GM12878 (cell line): ENCODE results near the gene ZNF385D. TPM values are rescaled to one million over a fixed set of nuclear protein-coding genes. Genes with fewer than 3 reads are reported as not detected.

Experiments used
- ATAC-seq: fragments of 200-7000 bp; cut with Tn5 transposase; 3 replicates; pipeline ENCODE4 v1.9.1; 2020; ENCODE audit warnings: mild to moderate bottlenecking, moderate library complexity
- BruUV-seq: library from RNA; stranded (reverse); fragments of 400-500 nt; replicated peaks from 2 replicates; lab custom pipeline; 2021; lab: Mats Ljungman, UMichigan
- CTCF ChIA-PET: fragments of 300-600 bp; sonication (Branson Sonifier 250); formaldehyde crosslinking; extraction: SDS; loops from one replicate; lab custom pipeline; 2021; ENCODE audit warnings: inconsistent platforms; lab: Yijun Ruan, JAX
- POLR2A ChIA-PET: fragments of 350-600 bp; formaldehyde crosslinking; extraction: SDS; loops from one replicate; lab custom pipeline; 2021; ENCODE audit warnings: inconsistent platforms; lab: Charles Lee
- RAD21 ChIA-PET: fragments of 300-600 bp; sonication (Branson Sonifier 250); formaldehyde crosslinking; loops from one replicate; lab custom pipeline; 2023; ENCODE audit warnings: antibody characterized with exemption; ENCODE audit not compliant: unreplicated experiment; lab: Charles Lee
- SMC1A ChIA-PET: fragments of 300-600 bp; sonication (Branson Sonifier 250); formaldehyde crosslinking; loops from one replicate; lab custom pipeline; 2023; ENCODE audit not compliant: unreplicated experiment, uncharacterized antibody; lab: Charles Lee
- DNase-seq: peaks from one replicate; pipeline ENCODE4 v3.0.0-alpha.2; 2011; ENCODE audit warnings: low read depth, low spot score
- FAIRE-seq: peaks from 3 replicates; lab custom pipeline; 2011; peaks lifted over from hg19 to GRCh38; lab: Jason Lieb, UNC
- H2AFZ ChIP-seq: 2 replicates; pipeline ENCODE4 v1.6.0; 2011; ENCODE audit warnings: low read depth, low read length, control low read depth; ENCODE audit not compliant: control insufficient read depth
- H3K27ac ChIP-seq: 2 replicates; pipeline ENCODE4 v1.5.1; 2011; ENCODE audit warnings: control low read depth; ENCODE audit not compliant: control insufficient read depth, insufficient read depth
- H3K27me3 ChIP-seq, 2 experiments: replicated peaks in 1 of 2; 2 replicates each; pipeline versions ENCODE4 v1.6.0 to v1.6.1; 2011; ENCODE audit warnings: low read length in 1 of 2; ENCODE audit not compliant: control insufficient read depth in 2 of 2, insufficient read depth in 2 of 2
- H3K36me3 ChIP-seq, 2 experiments: 2 replicates each; pipeline ENCODE4 v1.5.1; 2011; ENCODE audit warnings: low read length in 1 of 2; ENCODE audit not compliant: control insufficient read depth in 2 of 2, insufficient read depth in 2 of 2
- H3K4me1 ChIP-seq: 2 replicates; pipeline ENCODE4 v1.6.1; 2011; ENCODE audit warnings: mild to moderate bottlenecking, low read length, moderate library complexity, mixed read lengths; ENCODE audit not compliant: control insufficient read depth, insufficient read depth
- H3K4me2 ChIP-seq: 2 replicates; pipeline ENCODE4 v1.6.0; 2011; ENCODE audit warnings: control low read depth; ENCODE audit not compliant: control insufficient read depth, insufficient read depth
- H3K4me3 ChIP-seq: fragments of 200-600 bp; sonication (generic); 2 replicates; pipeline ENCODE4 v1.5.1; 2016
- H3K79me2 ChIP-seq: 2 replicates; pipeline ENCODE4 v1.6.0; 2011; ENCODE audit warnings: low read length; ENCODE audit not compliant: control insufficient read depth, insufficient read depth
- H3K9ac ChIP-seq: 2 replicates; pipeline ENCODE4 v1.8.0; 2011; ENCODE audit warnings: low read length, control low read depth, mixed read lengths; ENCODE audit not compliant: control insufficient read depth, insufficient read depth
- H3K9me3 ChIP-seq: replicated peaks from 3 replicates; pipeline ENCODE4 v1.5.1; 2011; ENCODE audit warnings: mild to moderate bottlenecking, low read length; ENCODE audit not compliant: control insufficient read depth, insufficient read depth
- H4K20me1 ChIP-seq: 2 replicates; pipeline ENCODE4 v1.6.0; 2011; ENCODE audit not compliant: control insufficient read depth, insufficient read depth
- CREM ChIP-seq: IDR thresholded peaks from 2 replicates; pipeline ENCODE4 v1.6.1; 2014; ENCODE audit warnings: antibody characterized with exemption, low read depth
- E2F8 ChIP-seq: fragments of 450-650 bp; IDR thresholded peaks from 2 replicates; pipeline ENCODE4 v1.6.1; 2018; ENCODE audit warnings: mild to moderate bottlenecking, low read depth, moderate library complexity; ENCODE audit not compliant: partially characterized antibody
- KAT2A ChIP-seq: conservative IDR thresholded peaks from 2 replicates; pipeline ENCODE4 v1.6.1; 2011; ENCODE audit warnings: low read depth, low read length; ENCODE audit not compliant: control insufficient read depth
- KDM1A ChIP-seq: fragments of 200-600 bp; sonication (generic); IDR thresholded peaks from 2 replicates; pipeline ENCODE4 v1.6.1; 2016; ENCODE audit warnings: borderline replicate concordance
- TAF1 ChIP-seq: IDR thresholded peaks from 2 replicates; pipeline ENCODE4 v1.6.1; 2011; ENCODE audit warnings: mild to moderate bottlenecking, low read depth, low read length, borderline replicate concordance
- WGBS: methylation state at CpG from one replicate; pipeline ENCODE4 v1.1.6; 2016; ENCODE audit warnings: low lambda C conversion rate; ENCODE audit not compliant: insufficient replicate concordance, insufficient coverage; ENCODE audit errors: missing lambda C conversion rate; 5-methylcytosine and 5-hydroxymethylcytosine counted together
- in situ Hi-C: fragments of 300-500 bp; cut with MboI; formaldehyde crosslinking; loops from 9 replicates; pipeline ENCODE4 v1.14.3; 2018; ENCODE audit warnings: mixed read lengths
- intact Hi-C: fragments of 100-400 bp; cut with micrococcal nuclease; formaldehyde crosslinking; loops from one replicate; pipeline ENCODE4 v1.14.2; 2022; ENCODE audit not compliant: unreplicated experiment
- polyA plus RNA-seq, 11 experiments: library from polyadenylated mRNA; depleted of rRNA in 4 of 11; unstranded in 6 of 11; stranded (reverse) in 5 of 11; fragments of >200 nt; fragmentation: Nextera tagmentation in 4 of 11; fragmentation: Illumina TruSeq in 1 of 11; extraction: Ambion mirVana in 4 of 11; extraction: Trizol in 1 of 11; gene quantifications; 1 replicate in 1 of 11; 2 replicates in 10 of 11; pipeline versions ENCODE4 v1.2.1 to v1.2.3, GENCODE V29; 2011 to 2016; ENCODE audit warnings: inconsistent platforms in 2 of 11, missing spikeins in 2 of 11, low read depth in 1 of 11
- total RNA-seq, 4 experiments: library from RNA; depleted of rRNA in 3 of 4; stranded (reverse); fragments of >200 nt in 3 of 4; fragmentation: Illumina TruSeq in 1 of 4; extraction: Trizol in 1 of 4; gene quantifications; 2 replicates each; pipeline versions ENCODE4 v1.2.1 to v1.2.3, GENCODE V29; 2013 to 2021

ZNF385D gene
- total and polyA plus RNA-seq, 10 of the 15 experiments (the other 5 are each of a cell fraction or from before 2014, with no cell fraction given) = 0.01 to 0.62 (median 0.18) TPM; not detected in 5

- no peak for FAIRE-seq
- intact Hi-C loops (no loop called here), in situ Hi-C loops (no loop called here)
- H2AFZ ChIP-seq = no peak overlapping the region
- no peaks in the 10 kb centered on the region for H4K20me1 ChIP-seq
- H3K79me2 ChIP-seq = no peaks in the 10 kb centered on the region
- RAD21 ChIA-PET = interaction anchor here (0.6 to 2.6 kb wide), 8 partner anchors 9 to 125 kb away, joined by 3 to 12 read pairs (median 3); no protein-coding TSS in a partner anchor
- BruUV-seq = no TSS peak
- CTCF ChIA-PET = interaction anchor here (1.4 to 1.6 kb wide), 4 partner anchors 8 to 118 kb away, joined by 3 to 6 read pairs (median 4); no protein-coding TSS in a partner anchor
- no peaks in the 10 kb centered on the region for H3K4me1 ChIP-seq
- 27% methylated on average over 2 of the region's 2 CpGs for WGBS
- DNase-seq = no peak
- TF ChIP-seq E2F8 (no peak), KDM1A (no peak), KAT2A (no peak), TAF1 (no peak), CREM (no peak)
- no peak overlapping the region for H3K27ac ChIP-seq
- H3K9me3 ChIP-seq = no peaks in the 10 kb centered on the region
- no peak overlapping the region for H3K9ac ChIP-seq
- no peaks in the 10 kb centered on the region for H3K36me3 ChIP-seq
- H3K4me3 ChIP-seq = no peak overlapping the region
- ATAC-seq = no peak
- H3K27me3 ChIP-seq = no peaks in the 10 kb centered on the region
- POLR2A ChIA-PET = interaction anchor here (1.6 kb wide), 1 partner anchor 18 kb away, joined by 3 read pairs; no protein-coding TSS in a partner anchor
- SMC1A ChIA-PET = interaction anchor here (0.6 to 4.0 kb wide), 12 partner anchors 13 to 121 kb away, joined by 3 to 29 read pairs (median 4); no protein-coding TSS in a partner anchor
- H3K4me2 ChIP-seq = no peak overlapping the region
These were observed 304.0 kb downstream of the ZNF385D start for GRCh38 chr3:21446945-21447475.
